ENCODE results near the gene GCHFR.

GCHFR gene

GRCh38 chr15:40776537-40777141, 12.8 kb downstream of the GCHFR start:
- no peak for DNase-seq

- DNase-seq, result peak; percentile 21
Observed at GRCh38 chr15:40782609-40783227, 18.9 kb downstream of the GCHFR start.

GRCh38 chr15:40785164-40785563, 21.3 kb downstream of the GCHFR start:
- DNase-seq, result no peak

- no peak for DNase-seq
Observed at GRCh38 chr15:40785814-40786213, 21.9 kb downstream of the GCHFR start.

GRCh38 chr15:40787344-40787841, 23.5 kb downstream of the GCHFR start:
- peak; percentile 38 for DNase-seq

GRCh38 chr15:40787991-40788390, 24.1 kb downstream of the GCHFR start:
- DNase-seq, result no peak

- no peak for DNase-seq
Observed at GRCh38 chr15:40789119-40789518, 25.3 kb downstream of the GCHFR start.

GRCh38 chr15:40789999-40790398, 26.1 kb downstream of the GCHFR start:
- no peak for DNase-seq

GRCh38 chr15:40790718-40791117, 26.9 kb downstream of the GCHFR start:
- peak; percentile 6 for DNase-seq

GRCh38 chr15:40792394-40792793, 28.5 kb downstream of the GCHFR start:
- DNase-seq, result no peak

GRCh38 chr15:40793216-40793989, 29.5 kb downstream of the GCHFR start:
- DNase-seq, result peak; percentile 89

- no peak for DNase-seq
Observed at GRCh38 chr15:40796041-40796440, 32.2 kb downstream of the GCHFR start.

GRCh38 chr15:40796512-40796911, 32.6 kb downstream of the GCHFR start:
- DNase-seq, result no peak

- no peak for DNase-seq
Observed at GRCh38 chr15:40799523-40799922, 35.7 kb downstream of the GCHFR start.

GRCh38 chr15:40803076-40803475, 39.2 kb downstream of the GCHFR start:
- no peak for DNase-seq

- no peak for DNase-seq
Observed at GRCh38 chr15:40803688-40804087, 39.8 kb downstream of the GCHFR start.

- no peak for DNase-seq
Observed at GRCh38 chr15:40806672-40807027, 42.8 kb downstream of the GCHFR start.

GRCh38 chr15:40807028-40807887, 43.4 kb downstream of the GCHFR start, which contains the start of the genes DNAJC17 and ZFYVE19:
Gene DNAJC17 (minus strand): TSS chr15:40807473. CDS start chr15:40807446, 27 bp downstream.
Gene ZFYVE19 (plus strand): TSS chr15:40807089. CDS start chr15:40807590, 501 bp downstream.
- peak; percentile 98 for DNase-seq

- no peak for DNase-seq
Observed at GRCh38 chr15:40807888-40808461, 44.1 kb downstream of the GCHFR start.

- no peak for DNase-seq
Observed at GRCh38 chr15:40808861-40809450, 45.1 kb downstream of the GCHFR start.

- no peak for DNase-seq
Observed at GRCh38 chr15:40812721-40813425, 49.0 kb downstream of the GCHFR start.

All from HCEC 1CT (cell line).